Mammary epithelial cell (primary cell): ENCODE data around the gene SLC12A3.

ENCODE experiments used
- EZH2 ChIP-seq: IDR thresholded peaks from 2 replicates; pipeline ENCODE4 v1.6.1; 2012; ENCODE audit warnings: low read length, inconsistent platforms, borderline replicate concordance
- TF ChIP-seq, protein P1 (sequence below), 2 donors: IDR thresholded peaks in 1 of 2; conservative IDR thresholded peaks in 1 of 2; 2 replicates each; pipeline ENCODE4 v1.5.1; 2011 to 2012; ENCODE audit warnings: inconsistent platforms in 2 of 2, low read length in 2 of 2, mild to moderate bottlenecking in 2 of 2, control low read depth in 1 of 2, low read depth in 1 of 2; ENCODE audit not compliant: insufficient read depth in 1 of 2; ENCODE audit errors: extremely low read depth in 1 of 2

DNA sequence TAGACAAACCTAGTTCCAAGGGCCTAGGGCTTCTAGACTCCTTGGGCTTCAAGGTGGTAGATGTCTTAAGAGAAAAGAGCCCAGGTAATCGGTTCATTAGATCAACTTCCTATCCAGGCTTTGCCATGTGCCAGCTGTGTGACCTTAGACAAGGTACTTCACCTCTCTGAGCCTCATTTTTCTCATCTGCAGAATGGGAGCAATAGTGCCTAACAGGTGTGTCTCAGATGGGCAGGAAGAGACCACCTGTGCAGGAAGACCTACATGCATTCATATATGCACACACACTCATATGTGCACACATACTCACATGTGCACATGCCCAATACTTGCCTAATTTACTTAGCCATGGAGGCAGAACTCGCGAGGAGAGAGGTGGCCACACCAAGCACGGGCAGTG, 15.7 kb downstream of the SLC12A3 start:
- TF ChIP-seq, protein P1, sequence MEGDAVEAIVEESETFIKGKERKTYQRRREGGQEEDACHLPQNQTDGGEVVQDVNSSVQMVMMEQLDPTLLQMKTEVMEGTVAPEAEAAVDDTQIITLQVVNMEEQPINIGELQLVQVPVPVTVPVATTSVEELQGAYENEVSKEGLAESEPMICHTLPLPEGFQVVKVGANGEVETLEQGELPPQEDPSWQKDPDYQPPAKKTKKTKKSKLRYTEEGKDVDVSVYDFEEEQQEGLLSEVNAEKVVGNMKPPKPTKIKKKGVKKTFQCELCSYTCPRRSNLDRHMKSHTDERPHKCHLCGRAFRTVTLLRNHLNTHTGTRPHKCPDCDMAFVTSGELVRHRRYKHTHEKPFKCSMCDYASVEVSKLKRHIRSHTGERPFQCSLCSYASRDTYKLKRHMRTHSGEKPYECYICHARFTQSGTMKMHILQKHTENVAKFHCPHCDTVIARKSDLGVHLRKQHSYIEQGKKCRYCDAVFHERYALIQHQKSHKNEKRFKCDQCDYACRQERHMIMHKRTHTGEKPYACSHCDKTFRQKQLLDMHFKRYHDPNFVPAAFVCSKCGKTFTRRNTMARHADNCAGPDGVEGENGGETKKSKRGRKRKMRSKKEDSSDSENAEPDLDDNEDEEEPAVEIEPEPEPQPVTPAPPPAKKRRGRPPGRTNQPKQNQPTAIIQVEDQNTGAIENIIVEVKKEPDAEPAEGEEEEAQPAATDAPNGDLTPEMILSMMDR (conservative IDR thresholded peaks at IDR 0.05 in 1 of 2, IDR thresholded peaks at IDR 0.05 in 1 of 2; ENCODE audit: extremely low read depth in 1 of 2, insufficient read depth in 1 of 2, low read depth in 1 of 2, low read length in 2 of 2), result no peak
- TF ChIP-seq EZH2, result no peak
